ENCODE results near the gene VTN.

The VTN gene

DNA sequence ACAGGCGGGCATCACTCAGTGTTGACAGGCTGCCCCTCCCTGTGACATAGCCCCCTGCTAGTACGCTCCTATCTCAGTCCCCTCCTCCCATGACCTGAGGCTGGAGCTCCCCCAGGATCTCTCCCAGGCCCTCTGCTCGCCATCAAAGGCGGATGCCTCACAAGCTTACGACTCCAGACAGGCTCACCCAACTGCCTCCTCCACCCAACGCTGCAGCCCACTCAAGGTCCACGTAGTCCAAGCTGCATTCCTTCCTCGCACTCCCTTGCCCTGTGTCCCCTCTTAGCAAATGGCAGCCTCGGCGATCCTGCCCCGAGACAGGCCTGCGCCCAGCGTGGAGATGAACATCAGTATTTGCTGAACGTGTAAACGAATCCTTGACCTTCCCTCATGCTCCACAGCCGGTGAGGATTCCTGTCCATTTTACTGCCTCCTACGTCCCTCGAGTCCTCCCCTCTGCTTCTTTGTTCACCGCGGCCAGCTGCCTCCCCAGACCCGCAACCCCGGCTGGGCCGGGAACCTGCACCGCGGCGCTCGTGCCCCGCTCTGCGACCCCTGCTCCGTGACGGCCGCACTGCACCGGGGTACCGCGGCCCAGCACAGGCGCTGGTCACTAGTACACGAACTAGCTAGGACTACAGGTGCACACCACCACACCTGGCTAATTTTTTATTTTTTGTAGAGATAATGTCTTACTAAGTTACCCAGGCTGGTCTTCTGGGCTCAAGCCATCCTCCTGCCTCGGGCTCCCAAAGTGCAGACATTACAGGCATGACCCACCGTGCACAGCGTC is 51.9 kb downstream of the VTN start:
- DNase-seq = no peak

Data from NCI-H226 (cell line).